ENCODE data around the gene PSAPL1.

GRCh38 chr4:7397206-7398103 lies 37.3 kb downstream of the PSAPL1 start:
- no peak for TF ChIP-seq CTCF (IDR thresholded peaks at IDR 0.05)
- TF ChIP-seq ZFX (IDR thresholded peaks at IDR 0.05; ENCODE audit: borderline replicate concordance): no peak

All from 22Rv1 (cell line).